ENCODE data around the gene UTF1. TPM values are rescaled to one million over a fixed set of nuclear protein-coding genes. Genes with fewer than 3 reads are reported as not detected.

Gene UTF1
- polyA plus RNA-seq, 3 donors: 0.14 to 0.48 (median 0.24) TPM

DNA sequence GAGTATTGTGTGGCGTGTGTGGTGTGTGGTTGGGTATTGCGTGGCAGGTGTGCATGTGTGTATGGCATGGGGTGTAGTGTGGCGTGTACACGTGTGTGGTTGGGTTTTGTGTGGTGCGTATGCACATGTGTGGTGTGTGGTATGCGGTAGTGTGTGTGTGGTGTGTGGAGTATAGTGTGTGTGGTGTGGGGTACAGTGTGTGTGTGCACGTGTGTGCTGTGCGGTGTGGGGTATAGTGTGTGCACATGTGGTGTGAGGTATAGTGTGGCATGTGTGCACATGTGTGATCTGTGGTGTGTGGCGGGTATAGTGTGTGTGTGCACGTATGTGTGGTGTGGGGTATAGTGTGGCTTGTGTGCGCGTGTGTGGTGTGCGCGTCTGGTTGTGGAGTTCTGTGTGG lies 20.9 kb upstream of the UTF1 start:
- Mint-ChIP-seq H3K27ac (no peak overlapping the region), H3K9me3 (no peaks in the 10 kb centered on the region), H3K4me1 (no peaks in the 10 kb centered on the region), H3K27me3 (ENCODE audit: low read depth in 3 of 3) (peaks cover 0 to 3% (median 2%) of the 10 kb centered on the region in 3 donors), H3K4me3 (no peak overlapping the region), H3K36me3 (no peaks in the 10 kb centered on the region)
- H3K4me3 ChIP-seq (replicated peaks in 1 of 3; ENCODE audit: low read depth in 2 of 3, low read length in 3 of 3): no peak overlapping the region
- intact Hi-C loops (cut with micrococcal nuclease): no loop called here
- H3K4me2 ChIP-seq (replicated peaks; ENCODE audit: extremely low read depth, low read length, poor library complexity, severe bottlenecking): no peak overlapping the region
- no peak for DNase-seq
- H3K9me3 ChIP-seq (replicated peaks in 1 of 2; ENCODE audit: control insufficient read depth in 1 of 2, insufficient read depth in 1 of 2, low read length in 2 of 2): no peaks in the 10 kb centered on the region
- TF ChIP-seq, protein P1, sequence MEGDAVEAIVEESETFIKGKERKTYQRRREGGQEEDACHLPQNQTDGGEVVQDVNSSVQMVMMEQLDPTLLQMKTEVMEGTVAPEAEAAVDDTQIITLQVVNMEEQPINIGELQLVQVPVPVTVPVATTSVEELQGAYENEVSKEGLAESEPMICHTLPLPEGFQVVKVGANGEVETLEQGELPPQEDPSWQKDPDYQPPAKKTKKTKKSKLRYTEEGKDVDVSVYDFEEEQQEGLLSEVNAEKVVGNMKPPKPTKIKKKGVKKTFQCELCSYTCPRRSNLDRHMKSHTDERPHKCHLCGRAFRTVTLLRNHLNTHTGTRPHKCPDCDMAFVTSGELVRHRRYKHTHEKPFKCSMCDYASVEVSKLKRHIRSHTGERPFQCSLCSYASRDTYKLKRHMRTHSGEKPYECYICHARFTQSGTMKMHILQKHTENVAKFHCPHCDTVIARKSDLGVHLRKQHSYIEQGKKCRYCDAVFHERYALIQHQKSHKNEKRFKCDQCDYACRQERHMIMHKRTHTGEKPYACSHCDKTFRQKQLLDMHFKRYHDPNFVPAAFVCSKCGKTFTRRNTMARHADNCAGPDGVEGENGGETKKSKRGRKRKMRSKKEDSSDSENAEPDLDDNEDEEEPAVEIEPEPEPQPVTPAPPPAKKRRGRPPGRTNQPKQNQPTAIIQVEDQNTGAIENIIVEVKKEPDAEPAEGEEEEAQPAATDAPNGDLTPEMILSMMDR (IDR thresholded peaks at IDR 0.05): no peak
- WGBS (ENCODE audit: insufficient coverage): 98% methylated on average over 14 of the region's 14 CpGs
- H3K27ac ChIP-seq (ENCODE audit: low read depth in 1 of 2, low read length in 2 of 2): no peak overlapping the region
- no peaks in the 10 kb centered on the region for H3K27me3 ChIP-seq (ENCODE audit: control insufficient read depth in 2 of 2, insufficient read depth in 2 of 2, low read length in 2 of 2)
- H2AFZ ChIP-seq (ENCODE audit: insufficient read depth, low read depth, low read length, poor library complexity, severe bottlenecking): no peak overlapping the region
- H3K9ac ChIP-seq (ENCODE audit: insufficient read depth, low read length, poor library complexity, severe bottlenecking): no peak overlapping the region
- H3K36me3 ChIP-seq (replicated peaks in 1 of 2; ENCODE audit: control insufficient read depth in 1 of 2, insufficient read depth in 2 of 2, low read length in 2 of 2): no peaks in the 10 kb centered on the region
- no peaks in the 10 kb centered on the region for H3K79me2 ChIP-seq (ENCODE audit: insufficient read depth, low read length)
- no peaks in the 10 kb centered on the region for H4K20me1 ChIP-seq (ENCODE audit: insufficient read depth, low read length)
- H3K4me1 ChIP-seq (ENCODE audit: control insufficient read depth in 1 of 2, insufficient read depth in 2 of 2, low read length in 2 of 2): no peaks in the 10 kb centered on the region

DNA sequence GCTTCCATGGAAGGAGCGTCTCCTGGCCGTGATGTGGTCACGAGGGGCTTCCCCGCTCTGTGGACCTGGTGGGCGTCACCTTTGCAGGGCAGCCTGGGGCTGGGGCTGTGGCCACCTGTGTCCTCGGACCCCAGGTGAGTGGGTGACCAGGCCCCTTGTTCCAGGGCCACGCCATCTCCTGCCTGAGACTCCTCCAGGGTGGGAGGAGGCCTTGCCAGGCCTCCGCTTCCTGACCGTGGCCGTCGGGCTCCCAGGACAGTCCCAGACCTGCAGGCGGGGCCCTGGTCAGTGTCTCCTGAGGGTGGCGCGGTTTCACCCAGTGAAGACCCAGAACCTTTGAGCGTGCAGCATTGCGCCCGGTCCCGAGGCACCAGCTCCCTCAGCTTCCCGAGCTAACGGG lies 20.4 kb upstream of the UTF1 start:
- Histone ChIP-seq H2AFZ (ENCODE audit: insufficient read depth, low read depth, low read length, poor library complexity, severe bottlenecking) (no peak overlapping the region), H3K27me3 (ENCODE audit: control insufficient read depth in 2 of 2, insufficient read depth in 2 of 2, low read length in 2 of 2) (no peaks in the 10 kb centered on the region), H3K4me1 (ENCODE audit: control insufficient read depth in 1 of 2, insufficient read depth in 2 of 2, low read length in 2 of 2) (no peaks in the 10 kb centered on the region), H3K36me3 (replicated peaks in 1 of 2; ENCODE audit: control insufficient read depth in 1 of 2, insufficient read depth in 2 of 2, low read length in 2 of 2) (no peaks in the 10 kb centered on the region), H3K9me3 (replicated peaks in 1 of 2; ENCODE audit: control insufficient read depth in 1 of 2, insufficient read depth in 1 of 2, low read length in 2 of 2) (no peaks in the 10 kb centered on the region), H3K4me2 (replicated peaks; ENCODE audit: extremely low read depth, low read length, poor library complexity, severe bottlenecking) (no peak overlapping the region), H3K79me2 (ENCODE audit: insufficient read depth, low read length) (no peaks in the 10 kb centered on the region), H3K9ac (ENCODE audit: insufficient read depth, low read length, poor library complexity, severe bottlenecking) (no peak overlapping the region), H3K4me3 (replicated peaks in 1 of 3; ENCODE audit: low read depth in 2 of 3, low read length in 3 of 3) (no peak overlapping the region), H4K20me1 (ENCODE audit: insufficient read depth, low read length) (no peaks in the 10 kb centered on the region), H3K27ac (ENCODE audit: low read depth in 1 of 2, low read length in 2 of 2) (no peak overlapping the region)
- intact Hi-C loops (cut with micrococcal nuclease): no loop called here
- no peak for DNase-seq
- H3K27me3 Mint-ChIP-seq (ENCODE audit: low read depth in 3 of 3): peaks cover 0 to 3% (median 2%) of the 10 kb centered on the region in 3 donors
- H3K4me3 Mint-ChIP-seq: no peak overlapping the region
- H3K9me3 Mint-ChIP-seq: no peaks in the 10 kb centered on the region
- H3K36me3 Mint-ChIP-seq: no peaks in the 10 kb centered on the region
- 94% methylated on average over 20 of the region's 20 CpGs for WGBS (ENCODE audit: insufficient coverage)
- H3K27ac Mint-ChIP-seq: no peak overlapping the region
- TF ChIP-seq, protein P1 (IDR thresholded peaks at IDR 0.05): no peak
- no peaks in the 10 kb centered on the region for H3K4me1 Mint-ChIP-seq

Data from CD14-positive monocyte (primary cell).